NB4 (cell line): ENCODE results near the gene ANKS1A.

Experiments used
- DNase-seq: peaks from one replicate; pipeline ENCODE4 v3.0.0; 2010; ENCODE audit warnings: low read depth
- H3K4me3 ChIP-seq: one replicate; pipeline ENCODE4 v1.5.1; 2011; ENCODE audit warnings: mild to moderate bottlenecking, low read depth, low read length, moderate library complexity
- MYC ChIP-seq: IDR thresholded peaks from 2 replicates; pipeline ENCODE4 v1.6.1; 2011; ENCODE audit warnings: low read depth, low read length
- POLR2A ChIP-seq: IDR thresholded peaks from 2 replicates; pipeline ENCODE4 v1.6.1; 2011; ENCODE audit warnings: mild to moderate bottlenecking; ENCODE audit not compliant: insufficient read length; ENCODE audit errors: extremely low read depth
- TF ChIP-seq, protein P1 (sequence below): IDR thresholded peaks from 2 replicates; pipeline ENCODE4 v1.6.1; 2011; ENCODE audit warnings: low read depth, low read length
- TF ChIP-seq, protein P2 (sequence below): IDR thresholded peaks from one replicate; pipeline ENCODE4 v1.5.1; 2012; ENCODE audit warnings: low read depth, low read length

Gene ANKS1A

DNA sequence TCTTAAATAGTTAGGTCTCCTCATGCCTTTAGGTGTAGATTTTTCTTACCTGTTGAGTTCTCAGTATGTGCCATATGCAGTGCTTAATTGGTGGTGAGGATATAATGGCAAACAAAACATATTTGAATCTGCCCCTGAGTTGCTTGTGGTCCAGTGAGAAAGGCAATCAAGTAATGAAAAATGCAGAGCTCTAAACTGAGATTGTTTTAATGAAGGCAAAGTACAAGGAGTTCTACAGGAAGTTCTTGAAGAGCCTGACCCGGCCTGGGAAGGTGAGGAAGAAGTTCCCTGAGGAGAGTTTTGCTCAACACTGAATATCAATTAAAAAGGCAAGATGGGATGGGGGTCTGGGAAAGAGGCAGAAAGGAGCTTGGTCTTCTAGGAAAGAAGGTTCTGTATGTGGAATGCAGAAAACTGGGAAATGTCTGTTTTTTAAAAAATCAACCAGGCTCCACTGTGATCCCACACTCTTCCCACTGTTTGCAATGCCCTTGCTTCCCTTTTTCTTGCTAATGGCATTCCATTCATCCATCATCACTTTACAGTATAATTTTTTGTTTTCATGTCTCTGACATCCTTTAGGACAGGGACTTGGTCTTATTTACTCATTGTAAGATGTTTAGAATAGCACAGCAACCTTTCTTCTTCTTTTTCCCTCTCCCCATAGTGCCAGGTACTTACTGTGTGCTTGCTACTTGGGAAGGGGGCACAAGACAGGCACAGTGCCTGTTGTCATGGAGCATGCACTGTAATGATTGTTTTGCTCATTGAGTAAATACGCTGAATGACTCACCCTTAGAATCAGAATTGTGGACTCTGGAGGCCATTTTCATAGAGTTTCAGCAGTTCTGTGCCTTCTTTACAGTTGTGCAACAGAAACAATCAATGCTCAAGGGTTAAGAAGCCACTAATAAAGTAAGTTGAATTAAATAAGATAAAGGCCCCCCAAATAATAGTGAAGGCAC, 64.3 kb downstream of the ANKS1A start:
- no peak overlapping the region for H3K4me3 ChIP-seq
- TF ChIP-seq, protein P1, sequence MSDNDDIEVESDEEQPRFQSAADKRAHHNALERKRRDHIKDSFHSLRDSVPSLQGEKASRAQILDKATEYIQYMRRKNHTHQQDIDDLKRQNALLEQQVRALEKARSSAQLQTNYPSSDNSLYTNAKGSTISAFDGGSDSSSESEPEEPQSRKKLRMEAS, result no peak
- no peak for TF ChIP-seq POLR2A
- TF ChIP-seq, protein P2, sequence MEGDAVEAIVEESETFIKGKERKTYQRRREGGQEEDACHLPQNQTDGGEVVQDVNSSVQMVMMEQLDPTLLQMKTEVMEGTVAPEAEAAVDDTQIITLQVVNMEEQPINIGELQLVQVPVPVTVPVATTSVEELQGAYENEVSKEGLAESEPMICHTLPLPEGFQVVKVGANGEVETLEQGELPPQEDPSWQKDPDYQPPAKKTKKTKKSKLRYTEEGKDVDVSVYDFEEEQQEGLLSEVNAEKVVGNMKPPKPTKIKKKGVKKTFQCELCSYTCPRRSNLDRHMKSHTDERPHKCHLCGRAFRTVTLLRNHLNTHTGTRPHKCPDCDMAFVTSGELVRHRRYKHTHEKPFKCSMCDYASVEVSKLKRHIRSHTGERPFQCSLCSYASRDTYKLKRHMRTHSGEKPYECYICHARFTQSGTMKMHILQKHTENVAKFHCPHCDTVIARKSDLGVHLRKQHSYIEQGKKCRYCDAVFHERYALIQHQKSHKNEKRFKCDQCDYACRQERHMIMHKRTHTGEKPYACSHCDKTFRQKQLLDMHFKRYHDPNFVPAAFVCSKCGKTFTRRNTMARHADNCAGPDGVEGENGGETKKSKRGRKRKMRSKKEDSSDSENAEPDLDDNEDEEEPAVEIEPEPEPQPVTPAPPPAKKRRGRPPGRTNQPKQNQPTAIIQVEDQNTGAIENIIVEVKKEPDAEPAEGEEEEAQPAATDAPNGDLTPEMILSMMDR, result no peak
- no peak for TF ChIP-seq MYC
- DNase-seq, result peak; percentile 20

DNA sequence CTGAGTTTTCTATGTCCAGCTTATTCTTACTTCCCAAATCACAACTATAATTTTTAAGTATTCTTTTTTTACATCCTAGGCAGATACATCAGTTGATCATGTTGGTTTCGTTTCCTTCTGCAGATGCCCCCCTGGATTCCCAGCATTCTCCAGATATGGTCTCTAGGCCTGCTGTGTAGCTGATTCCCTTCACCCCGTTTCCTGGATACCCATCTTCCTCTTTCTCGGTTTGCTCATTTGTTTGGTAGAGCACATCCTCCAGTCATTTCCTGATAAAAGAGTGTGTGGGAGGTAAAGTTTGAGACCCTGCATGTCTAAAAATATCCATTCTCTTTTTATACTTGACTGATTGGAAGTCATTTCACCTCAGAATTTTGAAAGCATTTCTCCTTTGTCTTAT, 66.4 kb downstream of the ANKS1A start:
- TF ChIP-seq, protein P2, result no peak
- TF ChIP-seq, protein P1, result no peak
- TF ChIP-seq MYC, result no peak
- no peak for TF ChIP-seq POLR2A
- DNase-seq, result peak; percentile 72
- no peak overlapping the region for H3K4me3 ChIP-seq

DNA sequence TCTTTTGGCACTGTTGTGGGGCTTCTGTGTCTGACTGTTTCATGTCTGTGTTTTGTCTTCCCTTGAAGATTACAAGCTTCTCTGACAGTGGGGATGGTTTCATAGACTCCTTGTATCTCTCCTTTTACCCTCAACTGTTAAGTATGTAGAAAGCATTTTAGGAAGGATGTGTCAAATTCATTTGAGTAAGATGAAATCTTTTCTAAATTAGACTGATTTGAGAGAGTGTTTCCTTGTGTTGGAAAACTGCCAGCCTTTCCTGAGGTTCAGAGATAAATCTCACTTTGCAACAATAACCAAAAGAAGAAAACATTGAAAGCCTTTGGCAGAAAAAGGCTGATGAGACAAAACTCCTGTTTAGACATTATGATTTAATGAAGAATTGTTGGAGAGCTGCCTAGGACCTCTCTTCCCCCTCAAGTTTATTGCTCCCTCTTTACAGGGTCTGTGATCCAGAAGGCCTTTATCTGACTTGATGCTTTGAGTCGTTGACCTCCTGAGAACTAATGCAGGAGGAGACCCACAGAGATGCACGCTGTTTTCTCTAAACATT, 68.3 kb downstream of the ANKS1A start:
- DNase-seq, result no peak
- no peak overlapping the region for H3K4me3 ChIP-seq
- TF ChIP-seq, protein P2, result no peak
- TF ChIP-seq, protein P1, result no peak
- TF ChIP-seq MYC, result no peak
- TF ChIP-seq POLR2A, result no peak

DNA sequence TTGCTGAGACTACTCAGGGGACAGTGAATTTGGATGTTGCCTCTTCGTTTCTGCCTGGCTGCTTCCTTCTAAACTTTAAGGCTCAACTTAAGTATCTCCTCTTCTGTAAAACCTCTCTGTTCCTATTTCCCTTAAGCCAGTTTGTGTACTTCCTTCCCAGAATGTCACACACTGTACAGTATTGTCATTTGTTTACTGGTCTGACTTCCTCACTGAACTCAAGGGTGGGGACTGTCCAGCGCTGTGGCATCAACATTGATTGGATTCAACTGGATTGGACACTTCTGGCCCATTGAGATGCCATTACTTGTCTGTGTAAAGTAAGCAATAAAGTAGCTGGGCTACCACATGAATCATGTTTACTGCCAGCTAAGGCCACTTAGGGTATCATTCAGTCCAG, 69.7 kb downstream of the ANKS1A start:
- no peak for TF ChIP-seq POLR2A
- TF ChIP-seq MYC, result no peak
- TF ChIP-seq, protein P1, result no peak
- TF ChIP-seq, protein P2, result no peak

DNA sequence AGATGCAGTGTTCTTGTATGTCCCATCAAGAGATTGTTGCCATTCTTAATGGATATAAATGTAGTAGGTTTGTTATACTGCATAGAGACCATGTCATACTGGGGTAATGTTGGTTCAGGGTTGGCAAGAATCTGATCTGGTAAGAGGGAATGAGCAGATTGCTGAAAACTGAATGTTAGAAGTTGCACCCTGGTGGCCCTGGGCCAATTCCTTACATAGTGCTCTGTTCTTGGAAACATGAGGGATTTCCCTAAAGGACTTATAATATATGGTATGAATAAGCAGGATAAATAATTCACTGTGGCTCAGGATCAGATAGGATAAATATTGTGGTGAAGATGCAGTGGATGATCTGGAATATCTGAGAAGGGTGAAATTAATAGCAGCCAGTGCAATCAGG, 70.2 kb downstream of the ANKS1A start:
- H3K4me3 ChIP-seq, result no peak overlapping the region
- TF ChIP-seq POLR2A (no peak), MYC (no peak)
- TF ChIP-seq, protein P1, result no peak
- TF ChIP-seq, protein P2, result no peak
- no peak for DNase-seq

More for the DNA sequence above, 69.7 kb downstream of the ANKS1A start:
- DNase-seq, result no peak
- H3K4me3 ChIP-seq, result no peak overlapping the region
